GM10266 (cell line): ENCODE results near the gene AK5.
"Not testable (repeated sequence)": the region's sequence is repeated elsewhere in the genome, so short reads cannot be mapped to it uniquely, and the experiment has no call there.

Source experiments
- DNase-seq: peaks from one replicate; pipeline ENCODE4 v3.0.0; 2012; ENCODE audit errors: extremely low spot score
- TF ChIP-seq, protein P1 (sequence below): IDR thresholded peaks from 2 replicates; pipeline ENCODE4 v1.5.1; 2012; ENCODE audit warnings: mild to moderate bottlenecking, low read depth; ENCODE audit not compliant: control insufficient read depth, insufficient read depth; ENCODE audit errors: missing control alignments

Gene AK5

DNA sequence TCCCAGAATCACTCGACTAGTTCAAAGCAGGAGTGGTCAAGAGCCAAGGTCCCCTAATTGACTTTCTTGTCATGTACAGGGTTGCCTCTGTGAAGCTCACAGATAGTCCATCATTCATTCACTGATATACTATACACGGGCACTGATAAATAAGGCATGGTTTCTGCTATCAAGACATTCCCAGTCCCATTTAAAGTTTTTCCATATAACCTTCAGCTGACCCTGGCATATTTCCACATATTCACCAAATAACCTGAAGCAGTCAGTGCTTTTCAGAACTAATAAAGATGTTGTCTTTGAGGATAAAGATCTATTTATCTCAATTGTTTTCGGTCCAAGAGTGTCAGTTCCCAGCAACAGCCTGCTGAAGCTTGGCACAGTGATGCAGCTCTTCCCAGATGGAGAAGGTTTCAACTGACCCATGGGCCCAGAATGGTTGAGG is 227.3 kb downstream of the AK5 start:
- TF ChIP-seq, protein P1, sequence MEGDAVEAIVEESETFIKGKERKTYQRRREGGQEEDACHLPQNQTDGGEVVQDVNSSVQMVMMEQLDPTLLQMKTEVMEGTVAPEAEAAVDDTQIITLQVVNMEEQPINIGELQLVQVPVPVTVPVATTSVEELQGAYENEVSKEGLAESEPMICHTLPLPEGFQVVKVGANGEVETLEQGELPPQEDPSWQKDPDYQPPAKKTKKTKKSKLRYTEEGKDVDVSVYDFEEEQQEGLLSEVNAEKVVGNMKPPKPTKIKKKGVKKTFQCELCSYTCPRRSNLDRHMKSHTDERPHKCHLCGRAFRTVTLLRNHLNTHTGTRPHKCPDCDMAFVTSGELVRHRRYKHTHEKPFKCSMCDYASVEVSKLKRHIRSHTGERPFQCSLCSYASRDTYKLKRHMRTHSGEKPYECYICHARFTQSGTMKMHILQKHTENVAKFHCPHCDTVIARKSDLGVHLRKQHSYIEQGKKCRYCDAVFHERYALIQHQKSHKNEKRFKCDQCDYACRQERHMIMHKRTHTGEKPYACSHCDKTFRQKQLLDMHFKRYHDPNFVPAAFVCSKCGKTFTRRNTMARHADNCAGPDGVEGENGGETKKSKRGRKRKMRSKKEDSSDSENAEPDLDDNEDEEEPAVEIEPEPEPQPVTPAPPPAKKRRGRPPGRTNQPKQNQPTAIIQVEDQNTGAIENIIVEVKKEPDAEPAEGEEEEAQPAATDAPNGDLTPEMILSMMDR = no peak
- no peak for DNase-seq

DNA sequence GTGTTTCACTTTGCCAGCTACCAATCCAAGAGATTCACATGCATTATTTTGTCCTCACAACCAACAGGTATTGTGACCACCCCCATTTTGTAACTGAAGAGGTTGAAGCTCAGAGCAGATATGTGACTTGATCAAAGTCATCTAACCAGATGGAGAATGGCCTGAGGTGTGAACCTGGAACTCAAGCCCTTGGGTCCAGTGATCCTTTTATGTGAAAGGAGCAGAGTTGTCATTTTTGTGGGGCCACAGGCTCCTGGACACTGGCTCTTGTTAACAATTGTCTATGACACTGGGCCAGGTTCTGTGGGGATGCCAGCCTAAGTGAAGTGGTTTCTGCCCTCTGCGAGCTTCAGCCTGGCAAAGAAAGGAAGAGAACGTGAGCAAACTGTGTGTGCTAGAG is 228.1 kb downstream of the AK5 start:
- TF ChIP-seq, protein P1 = no peak
- DNase-seq = no peak

DNA sequence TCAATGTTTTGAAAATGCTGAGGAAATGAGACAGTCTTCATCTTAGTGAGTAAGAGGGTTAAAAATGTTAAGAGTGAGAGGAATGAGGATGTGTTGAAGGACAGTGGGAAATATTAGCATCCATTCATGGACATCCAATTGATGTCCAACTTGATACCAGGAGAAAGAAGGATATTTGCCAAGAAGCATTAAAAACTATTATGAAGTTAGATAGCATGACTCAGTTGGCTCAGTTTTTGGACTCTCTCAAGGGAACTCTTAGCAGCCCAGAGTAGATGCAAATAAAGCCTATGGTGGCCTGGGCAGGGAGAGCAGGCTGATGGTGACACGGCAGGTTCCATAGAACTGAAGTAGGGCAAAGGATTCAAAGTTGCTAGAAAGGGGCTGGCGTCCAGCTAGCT is 229.6 kb downstream of the AK5 start:
- TF ChIP-seq, protein P1 = no peak
- no peak for DNase-seq

DNA sequence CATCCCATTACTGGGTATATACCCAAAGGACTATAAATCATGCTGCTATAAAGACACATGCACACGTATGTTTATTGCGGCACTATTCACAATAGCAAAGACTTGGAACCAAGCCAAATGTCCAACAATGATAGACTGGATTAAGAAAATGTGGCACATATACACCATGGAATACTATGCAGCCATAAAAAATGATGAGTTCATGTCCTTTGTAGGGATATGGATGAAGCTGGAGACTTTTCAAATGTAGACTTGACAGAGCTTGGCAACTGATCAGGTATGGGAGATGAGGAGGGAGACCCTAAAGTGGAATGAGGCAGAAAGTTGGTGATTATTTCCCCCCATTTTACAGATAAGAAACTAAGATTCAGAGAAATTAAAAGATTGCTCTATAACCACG is 230.8 kb downstream of the AK5 start:
- not testable (repeated sequence) for DNase-seq

DNA sequence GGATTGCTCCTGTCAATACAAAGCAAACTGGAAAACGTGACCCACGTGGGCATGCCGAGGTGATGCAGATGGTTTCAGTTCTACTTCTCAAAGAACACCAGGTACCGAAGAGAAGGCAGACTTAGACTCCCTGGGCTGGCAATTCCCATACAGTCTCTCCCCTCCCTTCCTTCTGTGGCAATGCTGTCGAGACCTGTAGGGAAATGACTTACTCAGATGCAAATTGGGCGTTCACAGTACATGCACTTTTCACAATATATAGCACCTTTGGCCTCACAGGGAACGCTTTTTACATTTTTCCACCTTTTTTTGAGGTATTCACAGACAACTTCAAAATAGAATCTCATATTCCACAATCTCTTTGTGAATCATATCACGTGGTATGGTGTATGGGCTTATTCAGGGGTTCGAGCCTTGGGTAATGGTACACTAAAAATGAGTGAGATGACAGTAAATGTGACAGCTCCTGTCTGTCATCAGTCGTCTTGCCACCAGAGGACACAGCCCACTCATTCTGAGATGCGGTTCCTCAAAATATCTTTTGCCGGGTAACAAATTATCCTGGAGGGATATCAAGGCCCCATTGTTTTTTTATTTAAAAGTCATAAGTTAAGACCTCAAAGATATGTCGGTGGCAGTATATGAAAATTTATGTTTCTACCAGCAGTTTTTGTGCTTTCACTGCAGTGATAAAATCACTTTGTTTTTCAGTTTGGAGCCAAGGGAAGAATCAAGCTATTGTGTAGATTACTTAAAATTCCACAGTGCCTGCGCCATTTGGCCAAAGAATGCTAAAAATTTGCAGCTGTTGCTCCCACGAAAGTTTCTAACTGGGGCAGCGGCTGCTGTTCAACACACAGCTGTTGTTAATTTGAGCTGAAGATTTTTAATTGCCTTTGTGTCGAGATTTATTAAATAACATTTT is 232.3 kb downstream of the AK5 start:
- DNase-seq = no peak
- TF ChIP-seq, protein P1 = no peak

DNA sequence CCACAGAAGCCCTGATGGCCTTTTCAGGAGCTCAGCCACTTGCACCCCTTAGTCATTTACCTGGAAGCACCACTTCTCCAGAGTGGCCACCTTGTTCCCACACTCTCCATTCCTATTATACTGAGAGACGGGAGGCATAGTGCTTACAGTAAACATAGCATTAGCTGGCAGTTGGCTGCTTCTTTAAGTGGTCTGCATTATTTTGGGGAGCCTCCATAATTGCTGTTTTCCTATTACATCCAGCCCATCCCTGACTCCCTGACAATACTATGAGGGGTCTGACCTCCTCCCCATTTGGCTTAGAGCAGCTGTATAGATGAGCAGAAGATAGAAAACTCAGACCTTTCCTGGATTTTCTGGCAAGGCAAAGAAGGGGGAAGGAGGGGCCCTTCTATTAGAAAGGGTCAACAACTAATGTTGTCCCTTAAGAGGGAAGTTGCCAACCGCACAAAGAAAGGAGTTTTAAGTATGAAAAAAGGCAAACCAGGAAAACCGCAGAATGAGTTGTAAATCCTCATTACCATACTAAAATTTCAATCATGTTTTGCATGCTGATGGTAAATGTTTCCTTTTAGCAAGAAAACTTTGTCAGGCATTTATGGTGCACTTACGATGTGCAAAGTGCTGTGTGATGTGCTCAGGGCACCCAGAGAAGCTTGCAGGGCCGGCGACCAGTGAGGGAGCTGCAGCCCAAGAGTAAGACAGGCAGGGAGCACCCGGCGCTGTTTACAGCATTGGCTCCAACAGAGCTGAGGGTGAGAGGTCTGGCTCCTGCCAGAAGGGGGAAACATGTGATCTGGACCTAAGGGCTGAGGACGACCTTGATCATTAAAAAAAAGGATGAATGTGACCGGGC is 233.3 kb downstream of the AK5 start:
- no peak for DNase-seq
- TF ChIP-seq, protein P1 = peak; percentile 1

DNA sequence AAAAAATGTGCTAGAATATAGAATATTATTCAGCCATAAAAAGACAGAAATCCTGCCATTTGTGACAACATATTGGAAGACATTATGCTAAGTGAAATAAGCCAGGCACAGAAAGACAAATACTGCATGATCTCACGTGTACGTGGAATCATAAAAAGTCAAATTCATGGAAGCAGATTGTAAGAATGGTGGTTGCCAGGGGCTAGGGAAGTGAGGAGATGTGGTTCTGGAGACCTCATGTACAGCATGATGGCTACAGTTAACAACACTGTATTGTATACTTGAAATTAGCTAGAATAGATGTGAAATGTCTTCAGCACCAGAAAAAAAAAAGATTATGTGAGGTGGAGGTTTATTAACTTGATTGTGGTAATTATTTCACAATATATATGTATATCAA is 234.3 kb downstream of the AK5 start:
- TF ChIP-seq, protein P1 = no peak
- no peak for DNase-seq
